CD14-positive monocyte (primary cell): ENCODE data around the gene SGK1. TPM values are rescaled to one million over a fixed set of nuclear protein-coding genes. Genes with fewer than 3 reads are reported as not detected.
A peak's percentile ranks its signal among the peaks of the same experiment; 100 is the strongest.
"Not testable (repeated sequence)": the region's sequence is repeated elsewhere in the genome, so short reads cannot be mapped to it uniquely, and the experiment has no call there.

Experiments used
- DNase-seq, 3 donors: peaks; one replicate each; pipeline ENCODE4 v3.0.0-alpha.2; 2011 to 2022
- H2AFZ ChIP-seq: 2 replicates; pipeline ENCODE4 v1.6.0; 2012; ENCODE audit warnings: mild to moderate bottlenecking, low read depth, low read length, inconsistent platforms; ENCODE audit not compliant: insufficient read depth, poor library complexity, severe bottlenecking
- H3K27ac ChIP-seq, 2 donors: 1 replicate in 1 of 2; 2 replicates in 1 of 2; pipeline ENCODE4 v1.5.1; 2012 to 2013; ENCODE audit warnings: low read length in 2 of 2, control low read depth in 1 of 2, inconsistent platforms in 1 of 2, low read depth in 1 of 2, mild to moderate bottlenecking in 1 of 2
- H3K27me3 ChIP-seq, 2 donors: one replicate each; pipeline versions ENCODE4 v1.6.0 to v1.6.1; 2011 to 2013; ENCODE audit warnings: low read length in 2 of 2; ENCODE audit not compliant: control insufficient read depth in 2 of 2, insufficient read depth in 2 of 2
- H3K36me3 ChIP-seq, 2 donors: replicated peaks in 1 of 2; 1 replicate in 1 of 2; 2 replicates in 1 of 2; pipeline versions ENCODE4 v1.5.1 to v1.6.1; 2012 to 2013; ENCODE audit warnings: low read length in 2 of 2, control low read depth in 1 of 2, inconsistent platforms in 1 of 2, mild to moderate bottlenecking in 1 of 2; ENCODE audit not compliant: insufficient read depth in 2 of 2, control insufficient read depth in 1 of 2
- H3K4me1 ChIP-seq, 2 donors: 1 replicate in 1 of 2; 2 replicates in 1 of 2; pipeline versions ENCODE4 v1.5.1 to v1.6.1; 2012 to 2013; ENCODE audit warnings: low read length in 2 of 2, control low read depth in 1 of 2, inconsistent platforms in 1 of 2, mild to moderate bottlenecking in 1 of 2, moderate library complexity in 1 of 2; ENCODE audit not compliant: insufficient read depth in 2 of 2, control insufficient read depth in 1 of 2
- H3K4me2 ChIP-seq: replicated peaks from 2 replicates; pipeline ENCODE3; 2012; ENCODE audit warnings: low read length, moderate library complexity, mild to moderate bottlenecking; ENCODE audit not compliant: poor library complexity, severe bottlenecking; ENCODE audit errors: extremely low read depth
- H3K4me3 ChIP-seq, 3 experiments: fragments of 200-600 bp in 1 of 3; sonication (generic) in 1 of 3; replicated peaks in 1 of 3; 1 replicate in 2 of 3; 2 replicates in 1 of 3; pipeline ENCODE4 v1.5.1; 2011 to 2013; ENCODE audit warnings: low read length in 3 of 3, mild to moderate bottlenecking in 3 of 3, control low read depth in 2 of 3, low read depth in 2 of 3, inconsistent platforms in 1 of 3, moderate library complexity in 1 of 3
- H3K79me2 ChIP-seq: 2 replicates; pipeline ENCODE4 v1.6.0; 2012; ENCODE audit warnings: mild to moderate bottlenecking, control low read depth, inconsistent platforms, low read length, moderate library complexity; ENCODE audit not compliant: insufficient read depth
- H3K9ac ChIP-seq: 2 replicates; pipeline ENCODE4 v1.6.0; 2017; ENCODE audit warnings: low read length, mild to moderate bottlenecking; ENCODE audit not compliant: insufficient read depth, poor library complexity, severe bottlenecking
- H3K9me3 ChIP-seq, 2 donors: replicated peaks in 1 of 2; 1 replicate in 1 of 2; 2 replicates in 1 of 2; pipeline versions ENCODE4 v1.5.1 to v1.6.1; 2012 to 2013; ENCODE audit warnings: low read length in 2 of 2, control low read depth in 1 of 2; ENCODE audit not compliant: control insufficient read depth in 1 of 2, insufficient read depth in 1 of 2
- H4K20me1 ChIP-seq: 2 replicates; pipeline ENCODE4 v1.6.0; 2012; ENCODE audit warnings: mild to moderate bottlenecking, low read length, control low read depth, moderate library complexity; ENCODE audit not compliant: insufficient read depth
- H3K27ac Mint-ChIP-seq, 7 donors: one replicate each; pipeline ENCODE4 v1.8.0; 2020; ENCODE audit warnings: mild to moderate bottlenecking in 7 of 7, mixed read lengths in 7 of 7, moderate library complexity in 6 of 7, inconsistent platforms in 2 of 7
- H3K27me3 Mint-ChIP-seq, 3 donors: one replicate each; pipeline ENCODE4 v1.8.0; 2021 to 2022; ENCODE audit warnings: low read depth in 3 of 3, mild to moderate bottlenecking in 3 of 3, mixed read lengths in 3 of 3, moderate library complexity in 3 of 3, inconsistent platforms in 1 of 3
- H3K36me3 Mint-ChIP-seq, 2 donors: one replicate each; pipeline ENCODE4 v1.8.0; 2020; ENCODE audit warnings: mixed read lengths in 2 of 2, inconsistent platforms in 1 of 2, mild to moderate bottlenecking in 1 of 2
- H3K4me1 Mint-ChIP-seq: one replicate; pipeline ENCODE4 v1.8.0; 2020; ENCODE audit warnings: mild to moderate bottlenecking, mixed read lengths
- H3K4me3 Mint-ChIP-seq, 2 donors: one replicate each; pipeline ENCODE4 v1.8.0; 2020; ENCODE audit warnings: mild to moderate bottlenecking in 2 of 2, mixed read lengths in 2 of 2, moderate library complexity in 1 of 2
- H3K9me3 Mint-ChIP-seq, 7 donors: one replicate each; pipeline ENCODE4 v1.8.0; 2020 to 2022; ENCODE audit warnings: mixed read lengths in 7 of 7, mild to moderate bottlenecking in 6 of 7, moderate library complexity in 6 of 7, inconsistent platforms in 2 of 7
- WGBS: methylation state at CpG from one replicate; pipeline ENCODE4 v1.1.5; 2013; ENCODE audit warnings: missing lambda C conversion rate; ENCODE audit not compliant: insufficient coverage; 5-methylcytosine and 5-hydroxymethylcytosine counted together
- intact Hi-C, 2 donors: fragments of 100-400 bp; cut with micrococcal nuclease; formaldehyde crosslinking; loops; one replicate each; pipeline versions ENCODE4 v1.15.0 to v1.15.1; 2023
- polyA plus RNA-seq, 3 donors: library from polyadenylated mRNA; depleted of rRNA in 1 of 3; unstranded in 2 of 3; stranded (reverse) in 1 of 3; fragments of 300-500 nt in 2 of 3; fragments of >200 nt in 1 of 3; fragmentation: Illumina TruSeq in 2 of 3; gene quantifications; 1 replicate in 2 of 3; 2 replicates in 1 of 3; pipeline ENCODE4 v1.2.3, GENCODE V29; 2012 to 2021
- TF ChIP-seq, protein P1 (sequence below): fragments of 200-600 bp; IDR thresholded peaks from one replicate; pipeline ENCODE4 v1.8.0; 2022; ENCODE audit warnings: antibody characterized with exemption, mild to moderate bottlenecking

SGK1 gene
- polyA plus RNA-seq, 3 donors, result 373 to 419 (median 407) TPM

DNA sequence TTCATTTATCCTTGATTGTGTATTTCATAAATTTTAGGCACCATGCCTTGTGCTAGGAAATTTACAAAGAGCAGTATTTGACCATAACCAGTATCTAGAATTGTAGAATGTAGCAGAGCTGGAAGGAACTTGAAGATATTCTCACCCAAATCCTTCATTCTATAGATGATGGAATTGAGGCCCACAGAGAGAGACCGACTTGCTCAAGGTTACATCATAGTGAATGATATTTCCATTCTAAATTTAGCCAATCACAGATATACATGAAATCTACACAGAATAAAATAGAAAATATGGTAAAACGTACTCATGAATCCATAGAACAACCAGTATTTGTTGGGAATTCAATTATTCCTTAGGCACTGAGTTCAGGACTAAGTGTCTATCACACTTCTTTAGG, 10.9 kb upstream of the SGK1 start:
- Mint-ChIP-seq H3K4me1 (peaks cover 7% of the 10 kb centered on the region), H3K27ac (no peak overlapping the region), H3K27me3 (peaks cover 0 to 8% (median 2%) of the 10 kb centered on the region in 3 donors), H3K9me3 (peaks cover 5 to 13% (median 10%) of the 10 kb centered on the region in 7 donors), H3K36me3 (peaks cover 0 to 2% of the 10 kb centered on the region in 2 donors), H3K4me3 (no peak overlapping the region)
- no peak overlapping the region for H3K27ac ChIP-seq
- H3K9ac ChIP-seq, result no peak overlapping the region
- no peaks in the 10 kb centered on the region for H3K79me2 ChIP-seq
- no peak overlapping the region for H2AFZ ChIP-seq
- H3K4me3 ChIP-seq, result no peak overlapping the region
- H3K9me3 ChIP-seq, result peaks cover 7 to 8% of the 10 kb centered on the region in 2 donors
- DNase-seq, result no peak
- H4K20me1 ChIP-seq, result no peaks in the 10 kb centered on the region
- intact Hi-C loops, result no loop called here
- WGBS, result no CpG with 5 or more reads among the region's 2 CpGs
- peaks cover 4 to 9% of the 10 kb centered on the region in 2 donors for H3K4me1 ChIP-seq
- no peaks in the 10 kb centered on the region for H3K27me3 ChIP-seq
- TF ChIP-seq, protein P1, sequence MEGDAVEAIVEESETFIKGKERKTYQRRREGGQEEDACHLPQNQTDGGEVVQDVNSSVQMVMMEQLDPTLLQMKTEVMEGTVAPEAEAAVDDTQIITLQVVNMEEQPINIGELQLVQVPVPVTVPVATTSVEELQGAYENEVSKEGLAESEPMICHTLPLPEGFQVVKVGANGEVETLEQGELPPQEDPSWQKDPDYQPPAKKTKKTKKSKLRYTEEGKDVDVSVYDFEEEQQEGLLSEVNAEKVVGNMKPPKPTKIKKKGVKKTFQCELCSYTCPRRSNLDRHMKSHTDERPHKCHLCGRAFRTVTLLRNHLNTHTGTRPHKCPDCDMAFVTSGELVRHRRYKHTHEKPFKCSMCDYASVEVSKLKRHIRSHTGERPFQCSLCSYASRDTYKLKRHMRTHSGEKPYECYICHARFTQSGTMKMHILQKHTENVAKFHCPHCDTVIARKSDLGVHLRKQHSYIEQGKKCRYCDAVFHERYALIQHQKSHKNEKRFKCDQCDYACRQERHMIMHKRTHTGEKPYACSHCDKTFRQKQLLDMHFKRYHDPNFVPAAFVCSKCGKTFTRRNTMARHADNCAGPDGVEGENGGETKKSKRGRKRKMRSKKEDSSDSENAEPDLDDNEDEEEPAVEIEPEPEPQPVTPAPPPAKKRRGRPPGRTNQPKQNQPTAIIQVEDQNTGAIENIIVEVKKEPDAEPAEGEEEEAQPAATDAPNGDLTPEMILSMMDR, result no peak
- no peak overlapping the region for H3K4me2 ChIP-seq
- H3K36me3 ChIP-seq, result no peaks in the 10 kb centered on the region

DNA sequence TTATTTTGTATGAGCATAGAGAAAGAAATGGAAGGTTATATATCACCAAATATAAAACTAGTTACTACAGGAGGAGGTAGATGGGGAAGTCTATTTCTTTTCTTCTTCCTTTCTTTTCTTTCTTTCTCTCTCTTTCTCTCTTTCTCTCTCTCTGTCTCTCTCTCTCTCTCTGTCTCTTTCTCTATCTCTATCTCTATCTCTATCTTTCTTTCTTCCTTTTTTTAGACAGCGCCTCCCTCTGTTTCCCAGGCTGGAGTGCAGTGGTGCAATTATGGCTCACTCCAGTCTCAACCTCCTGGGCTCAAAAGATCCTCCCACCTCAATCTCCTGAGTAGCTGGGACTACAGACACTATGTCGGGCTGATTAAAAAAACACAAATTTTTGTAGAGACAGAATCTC, 10.2 kb upstream of the SGK1 start:
- no peaks in the 10 kb centered on the region for H4K20me1 ChIP-seq
- no peak overlapping the region for H2AFZ ChIP-seq

DNA sequence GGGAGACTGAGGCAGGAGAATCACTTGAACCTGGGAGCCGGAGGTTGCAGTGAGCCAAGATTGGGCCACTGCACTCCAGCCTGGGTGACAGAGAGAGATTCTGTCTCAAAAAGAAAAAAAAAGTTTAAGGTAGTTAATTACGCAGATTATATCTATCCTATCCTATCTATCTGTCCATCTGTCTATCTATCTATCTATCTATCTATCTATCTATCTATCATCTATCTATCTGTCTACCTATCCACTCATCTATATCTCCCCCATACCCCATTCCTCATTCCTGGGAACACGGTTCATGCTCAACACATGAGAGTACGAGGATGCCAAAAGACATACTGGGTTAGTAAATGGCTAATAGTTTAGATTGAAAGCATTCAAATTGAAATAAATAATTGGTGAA, 8.3 kb upstream of the SGK1 start:
- H4K20me1 ChIP-seq, result not testable (repeated sequence)

More for the DNA sequence above, 10.2 kb upstream of the SGK1 start:
- no peak overlapping the region for H3K4me2 ChIP-seq
- peaks cover 7% of the 10 kb centered on the region for H3K4me1 Mint-ChIP-seq
- no peak overlapping the region for H3K27ac ChIP-seq
- H3K9me3 Mint-ChIP-seq, result peaks cover 5 to 13% (median 10%) of the 10 kb centered on the region in 7 donors
- H3K9ac ChIP-seq, result no peak overlapping the region
- peak overlapping the region in 1 of 7 donors; percentile 30 for H3K27ac Mint-ChIP-seq
- H3K79me2 ChIP-seq, result no peaks in the 10 kb centered on the region
- no peak overlapping the region for H3K4me3 Mint-ChIP-seq
- H3K36me3 Mint-ChIP-seq, result peaks cover 0 to 2% of the 10 kb centered on the region in 2 donors
- H3K27me3 Mint-ChIP-seq, result peaks cover 0 to 6% (median 2%) of the 10 kb centered on the region in 3 donors
- WGBS, result 86% methylated on average over 1 of the region's 2 CpGs
- peaks cover 7 to 8% of the 10 kb centered on the region in 2 donors for H3K9me3 ChIP-seq
- no peaks in the 10 kb centered on the region for H3K27me3 ChIP-seq
- peaks cover under 1 to 3% of the 10 kb centered on the region in 2 donors for H3K4me1 ChIP-seq
- H3K36me3 ChIP-seq, result no peaks in the 10 kb centered on the region
- intact Hi-C loops, result no loop called here
- no peak overlapping the region for H3K4me3 ChIP-seq
- TF ChIP-seq, protein P1, result no peak
- no peak for DNase-seq

More for the DNA sequence above, 8.3 kb upstream of the SGK1 start:
- H3K27ac Mint-ChIP-seq, H3K36me3 ChIP-seq, H3K9ac ChIP-seq, H3K4me1 Mint-ChIP-seq, intact Hi-C loops, H3K27me3 ChIP-seq, H3K79me2 ChIP-seq, H3K27me3 Mint-ChIP-seq, H3K36me3 Mint-ChIP-seq, H2AFZ ChIP-seq, H3K9me3 ChIP-seq, H3K4me3 Mint-ChIP-seq, DNase-seq, H3K27ac ChIP-seq, H3K4me2 ChIP-seq, H3K4me1 ChIP-seq, H3K4me3 ChIP-seq: not testable (repeated sequence)
- WGBS, result no CpG with 5 or more reads among the region's 4 CpGs
- H3K9me3 Mint-ChIP-seq, result peaks cover 5 to 16% (median 10%) of the 10 kb centered on the region in 7 donors
